HG03103 (cell line): ENCODE results near the gene RNF111.
"Not testable (repeated sequence)": the region's sequence is repeated elsewhere in the genome, so short reads cannot be mapped to it uniquely, and the experiment has no call there.

Experiments
- ATAC-seq: cut with Tn5 transposase; IDR thresholded peaks from one replicate; pipeline ENCODE4 v1.9.1; 2021; ENCODE audit warnings: low read depth; ENCODE audit not compliant: unreplicated experiment

RNF111 gene

DNA sequence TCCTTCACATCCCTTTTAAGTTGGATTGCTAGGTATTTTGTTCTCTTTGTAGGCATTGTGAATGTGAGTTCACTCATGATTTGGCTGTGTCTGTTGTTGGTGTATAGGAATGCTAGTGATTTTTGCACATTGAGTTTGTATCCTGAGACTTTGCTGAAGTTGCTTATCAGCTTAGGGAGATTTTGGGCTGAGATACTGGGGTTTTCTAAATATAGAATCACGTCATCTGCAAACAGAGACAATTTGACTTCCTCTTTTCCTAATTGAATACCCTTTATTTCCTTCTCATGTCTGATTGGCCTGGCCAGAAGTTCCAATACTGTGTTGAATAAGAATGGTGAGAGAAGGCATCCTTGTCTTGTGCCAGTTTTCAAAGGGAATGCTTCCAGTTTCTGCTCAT is 139.8 kb downstream of the RNF111 start:
- not testable (repeated sequence) for ATAC-seq

- no peak for ATAC-seq
Measured at GRCh38 chr15:59131456-59131855, 144.0 kb downstream of the RNF111 start.

GRCh38 chr15:59131969-59132562 is 144.6 kb downstream of the RNF111 start:
- ATAC-seq: no peak

DNA sequence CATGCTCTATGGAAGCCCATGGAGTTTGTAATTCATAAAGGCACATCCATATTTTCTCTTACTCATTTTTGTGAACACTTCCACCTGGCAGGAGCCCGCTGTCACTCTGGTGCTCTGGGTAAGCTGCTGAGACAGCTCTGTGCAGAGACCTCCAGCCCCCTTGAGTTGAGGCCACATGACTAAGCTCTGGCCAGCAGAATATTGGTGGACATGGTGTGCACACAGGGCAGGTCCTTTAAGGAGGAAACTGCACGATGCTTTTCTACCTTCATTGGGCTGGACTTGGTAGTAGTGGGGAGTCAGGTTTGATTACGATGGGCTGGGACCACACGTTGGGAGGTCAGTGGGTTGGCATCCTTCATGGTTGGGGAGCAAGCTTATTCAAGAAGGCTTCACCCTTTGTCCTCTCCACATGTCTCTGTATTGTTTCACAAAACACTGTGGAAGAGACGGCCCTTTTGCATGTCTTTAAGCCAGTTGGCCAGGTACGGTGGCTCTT is 146.5 kb downstream of the RNF111 start:
- ATAC-seq: no peak

DNA sequence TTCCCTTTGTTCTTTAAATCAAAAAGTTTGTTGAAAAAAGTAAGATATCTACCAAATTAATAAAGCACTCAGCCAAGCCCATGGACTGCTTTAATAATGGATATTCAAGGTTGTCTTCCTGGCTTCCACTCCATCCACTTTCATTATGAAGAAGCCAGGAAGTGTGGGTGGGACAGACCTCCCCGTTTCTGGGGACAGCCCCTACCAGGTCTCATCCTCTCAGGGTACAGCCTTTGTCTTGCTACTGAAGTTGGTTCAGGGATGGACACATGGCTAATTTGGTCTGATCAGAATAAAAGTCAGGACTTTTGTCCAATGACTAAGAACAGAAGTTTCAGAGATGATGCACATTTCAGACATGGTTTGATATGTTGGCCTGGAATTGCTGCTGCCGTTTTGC is 150.1 kb downstream of the RNF111 start:
- no peak for ATAC-seq

- peak; percentile 54 for ATAC-seq
Measured at GRCh38 chr15:59138243-59138642, 150.8 kb downstream of the RNF111 start.

GRCh38 chr15:59140422-59141226 is 153.2 kb downstream of the RNF111 start:
- no peak for ATAC-seq

DNA sequence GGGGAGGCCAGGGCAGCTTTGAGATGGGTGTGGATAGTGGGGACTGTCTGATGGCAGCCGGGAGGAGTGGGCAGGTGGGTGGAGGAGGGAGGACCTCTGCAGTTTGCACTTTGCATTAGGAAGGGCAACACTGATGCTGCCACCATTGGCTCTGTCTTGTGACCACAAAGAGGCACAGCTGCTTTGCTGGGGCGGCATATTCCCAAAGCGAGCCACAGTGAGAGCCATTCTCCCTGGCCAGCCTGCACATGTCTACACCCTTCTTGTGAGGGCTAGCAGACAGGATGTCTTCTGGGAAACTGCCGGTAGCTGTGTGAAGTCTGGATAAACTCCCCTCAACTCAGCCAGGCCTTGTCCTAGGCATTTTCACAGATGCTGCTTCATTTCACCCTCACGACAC is 155.8 kb downstream of the RNF111 start:
- no peak for ATAC-seq

DNA sequence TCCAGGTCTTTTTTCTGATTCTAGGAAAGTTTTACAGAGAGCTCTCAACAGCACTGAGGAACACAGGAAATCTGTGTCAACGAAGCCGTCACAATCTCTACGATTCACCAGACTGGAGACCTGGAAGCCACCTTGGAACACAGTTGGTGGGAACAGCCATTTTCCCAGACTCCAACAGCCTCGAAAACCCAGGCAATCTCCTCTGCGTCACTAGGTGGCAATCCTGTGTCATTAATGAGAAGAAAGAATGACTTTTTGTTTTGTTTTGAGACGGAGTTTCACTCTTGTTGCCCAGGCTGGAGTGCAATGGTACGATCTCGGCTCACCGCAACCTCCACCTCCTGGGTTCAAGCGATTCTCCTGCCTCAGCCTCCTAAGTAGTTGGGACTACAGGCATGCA is 157.1 kb downstream of the RNF111 start:
- ATAC-seq: not testable (repeated sequence)
